Measurements from ENCODE around the gene EIF4A3.

EIF4A3 gene

GRCh38 chr17:80183581-80184422 lies 36.9 kb upstream of the EIF4A3 start:
- Histone ChIP-seq H3K27me3 (ENCODE audit: insufficient read depth, low read length, poor library complexity, severe bottlenecking) (no peaks in the 10 kb centered on the region), H3K9me2 (replicated peaks; ENCODE audit: low read depth, low read length) (no peaks in the 10 kb centered on the region), H3K9ac (ENCODE audit: low read depth, low read length, poor library complexity, severe bottlenecking) (no peak overlapping the region), H3K4me3 (ENCODE audit: low read length, poor library complexity, severe bottlenecking) (no peak overlapping the region), H3K4me1 (ENCODE audit: insufficient read depth, low read length, poor library complexity, severe bottlenecking) (no peaks in the 10 kb centered on the region), H3K9me3 (ENCODE audit: insufficient read depth, low read depth, low read length) (no peaks in the 10 kb centered on the region), H3F3A (ENCODE audit: low read depth) (no peaks in the 10 kb centered on the region), H4K20me1 (ENCODE audit: insufficient read depth, low read length, poor library complexity, severe bottlenecking) (no peaks in the 10 kb centered on the region), H2AFZ (ENCODE audit: low read length) (no peak overlapping the region), H3K4me2 (ENCODE audit: low read depth, low read length, poor library complexity, severe bottlenecking) (no peak overlapping the region), H3K79me2 (ENCODE audit: insufficient read depth, low read length) (no peaks in the 10 kb centered on the region), H3K36me3 (ENCODE audit: insufficient read depth, low read length) (no peaks in the 10 kb centered on the region)
- no peak for TF ChIP-seq EZH2phosphoT487 (IDR thresholded peaks at IDR 0.05; ENCODE audit: borderline replicate concordance)
- no peak for TF ChIP-seq CTCF (conservative IDR thresholded peaks at IDR 0.05; ENCODE audit: low read length)

- Histone ChIP-seq H2AFZ (ENCODE audit: low read length) (no peak overlapping the region), H3F3A (ENCODE audit: low read depth) (no peaks in the 10 kb centered on the region), H3K79me2 (ENCODE audit: insufficient read depth, low read length) (no peaks in the 10 kb centered on the region), H3K27me3 (ENCODE audit: insufficient read depth, low read length, poor library complexity, severe bottlenecking) (no peaks in the 10 kb centered on the region), H3K9ac (ENCODE audit: low read depth, low read length, poor library complexity, severe bottlenecking) (no peak overlapping the region), H3K4me1 (ENCODE audit: insufficient read depth, low read length, poor library complexity, severe bottlenecking) (no peaks in the 10 kb centered on the region), H3K36me3 (ENCODE audit: insufficient read depth, low read length) (no peaks in the 10 kb centered on the region), H3K4me3 (ENCODE audit: low read length, poor library complexity, severe bottlenecking) (no peak overlapping the region), H4K20me1 (ENCODE audit: insufficient read depth, low read length, poor library complexity, severe bottlenecking) (no peaks in the 10 kb centered on the region), H3K4me2 (ENCODE audit: low read depth, low read length, poor library complexity, severe bottlenecking) (no peak overlapping the region), H3K9me3 (ENCODE audit: insufficient read depth, low read depth, low read length) (no peaks in the 10 kb centered on the region), H3K9me2 (replicated peaks; ENCODE audit: low read depth, low read length) (no peaks in the 10 kb centered on the region)
- no peak for TF ChIP-seq CTCF (conservative IDR thresholded peaks at IDR 0.05; ENCODE audit: low read length)
- no peak for TF ChIP-seq EZH2phosphoT487 (IDR thresholded peaks at IDR 0.05; ENCODE audit: borderline replicate concordance)
Measured at GRCh38 chr17:80182845-80183223, 35.9 kb upstream of the EIF4A3 start.

- H3K79me2 ChIP-seq (ENCODE audit: insufficient read depth, low read length), result no peaks in the 10 kb centered on the region
- no peak overlapping the region for H3K9ac ChIP-seq (ENCODE audit: low read depth, low read length, poor library complexity, severe bottlenecking)
- TF ChIP-seq EZH2phosphoT487 (IDR thresholded peaks at IDR 0.05; ENCODE audit: borderline replicate concordance) (no peak), CTCF (conservative IDR thresholded peaks at IDR 0.05; ENCODE audit: low read length) (no peak)
- H3K9me2 ChIP-seq (replicated peaks; ENCODE audit: low read depth, low read length), result no peaks in the 10 kb centered on the region
- no peaks in the 10 kb centered on the region for H3K27me3 ChIP-seq (ENCODE audit: insufficient read depth, low read length, poor library complexity, severe bottlenecking)
- H3K4me1 ChIP-seq (ENCODE audit: insufficient read depth, low read length, poor library complexity, severe bottlenecking), result no peaks in the 10 kb centered on the region
- H3K9me3 ChIP-seq (ENCODE audit: insufficient read depth, low read depth, low read length), result no peaks in the 10 kb centered on the region
- H2AFZ ChIP-seq (ENCODE audit: low read length), result no peak overlapping the region
- H3K4me3 ChIP-seq (ENCODE audit: low read length, poor library complexity, severe bottlenecking), result no peak overlapping the region
- H3K4me2 ChIP-seq (ENCODE audit: low read depth, low read length, poor library complexity, severe bottlenecking), result no peak overlapping the region
- H3F3A ChIP-seq (ENCODE audit: low read depth), result no peaks in the 10 kb centered on the region
- no peaks in the 10 kb centered on the region for H3K36me3 ChIP-seq (ENCODE audit: insufficient read depth, low read length)
- H4K20me1 ChIP-seq (ENCODE audit: insufficient read depth, low read length, poor library complexity, severe bottlenecking), result no peaks in the 10 kb centered on the region
Measured at GRCh38 chr17:80182118-80182844, 35.4 kb upstream of the EIF4A3 start.
